Pancreas (tissue), 10 donors: ENCODE results near the gene HOXB4. TPM values are rescaled to one million over a fixed set of nuclear protein-coding genes. Genes with fewer than 3 reads are reported as not detected.

Experiments used
- ATAC-seq, 4 donors: fragments of 200-7000 bp; cut with Tn5 transposase; one replicate each; pipeline versions ENCODE4 v1.8.0 to v1.9.1; 2020; ENCODE audit warnings: mild to moderate bottlenecking in 4 of 4, moderate library complexity in 4 of 4
- DNase-seq, 6 donors: peaks; one replicate each; pipeline ENCODE4 v3.0.0-alpha.2; 2020
- FAIRE-seq: peaks from 2 replicates; lab custom pipeline; 2012; peaks lifted over from hg19 to GRCh38; lab: Jason Lieb, UNC
- H3K27ac ChIP-seq, 4 donors: fragments of 200-600 bp; sonication (generic); 1 replicate in 3 of 4; 2 replicates in 1 of 4; pipeline versions ENCODE4 v1.5.0 to v1.8.0; 2020
- H3K27me3 ChIP-seq, 4 donors: fragments of 200-600 bp; one replicate each; pipeline ENCODE4 v1.8.0; 2021
- H3K36me3 ChIP-seq, 3 donors: fragments of 200-600 bp; sonication (generic) in 1 of 3; one replicate each; pipeline versions ENCODE4 v1.5.0 to v1.8.0; 2020 to 2021
- H3K4me1 ChIP-seq, 3 donors: fragments of 200-600 bp; one replicate each; pipeline ENCODE4 v1.8.0; 2021
- H3K4me3 ChIP-seq, 4 donors: fragments of 200-600 bp; sonication (generic) in 2 of 4; one replicate each; pipeline versions ENCODE4 v1.5.0 to v1.8.0; 2020 to 2021
- H3K9me3 ChIP-seq, 4 donors: fragments of 200-600 bp; one replicate each; pipeline ENCODE4 v1.8.0; 2021
- CTCF ChIP-seq, 4 donors: fragments of 200-600 bp; sonication (generic) in 3 of 4; IDR thresholded peaks; one replicate each; pipeline versions ENCODE4 v1.5.0 to v1.8.0; 2021; ENCODE audit warnings: antibody characterized with exemption in 4 of 4
- WGBS, 2 donors: extraction: QIAGEN DNeasy Blood & Tissue Kit; methylation state at CpG; one replicate each; pipeline ENCODE4 v1.1.7; 2013; 5-methylcytosine and 5-hydroxymethylcytosine counted together
- intact Hi-C, 3 donors: fragments of 100-400 bp; cut with DNase I; formaldehyde crosslinking; loops; one replicate each; pipeline versions ENCODE4 v1.11.1 to v1.14.2; 2022
- polyA plus RNA-seq, 2 donors: library from polyadenylated mRNA; stranded (reverse); fragments of 200-250 nt; gene quantifications; one replicate each; pipeline ENCODE4 v1.2.3, GENCODE V29; 2013
- total RNA-seq, 6 donors: library from RNA; stranded (reverse); fragmentation: NEBNext Ultra II Directional in 4 of 6; extraction: Animal tissue kit (Norgen Biotek cat#: 25700) in 4 of 6; gene quantifications; one replicate each; pipeline versions ENCODE4 v1.2.1 to v1.2.4, GENCODE V29; 2021 to 2023
- donor health status: healthy with polysubstance abuse.
- donor health status: DM: no; HTN: no; CAD: no; lungs with moderate emphysema.
- donor health status: DM: no; HTN: no; CAD: no.
- donor health status: control.
- donor health status: control.
- donor health status: Bipolar disorder and iron deficiency.
- donor health status: DM: yes; HTN: yes; CAD: no.
- donor health status: DM: no; HTN: no; CAD: no.
- donor health status: DM: no; HTN: no; CAD: no.
- donor health status: DM: yes; HTN: yes; CAD: no.

HOXB4 gene
- total and polyA plus RNA-seq, 8 donors = 0.22 to 2.5 (median 0.78) TPM

GRCh38 chr17:48624544-48625494 lies 46.7 kb upstream of the HOXB4 start:
- H3K27ac ChIP-seq = no peak overlapping the region
- intact Hi-C loops = no loop called here
- H3K27me3 ChIP-seq = peaks cover 0 to 71% (median 26%) of the 10 kb centered on the region in 4 donors
- H3K4me3 ChIP-seq = peak overlapping the region in 2 of 4 donors; percentile 26 to 33
- 3% methylated on average over 55 to 66 of the region's 66 CpGs for WGBS, 2 donors
- H3K4me1 ChIP-seq = peaks cover 8 to 15% (median 12%) of the 10 kb centered on the region in 3 donors
- no peaks in the 10 kb centered on the region for H3K36me3 ChIP-seq
- no peak for FAIRE-seq
- no peaks in the 10 kb centered on the region for H3K9me3 ChIP-seq
- peak; percentile 33 to 58 (median 47) for ATAC-seq
- peak in 1 of 6 donors; percentile 62 for DNase-seq
- TF ChIP-seq CTCF (IDR thresholded peaks at IDR 0.05) = no peak

GRCh38 chr17:48624118-48624517 lies 46.0 kb upstream of the HOXB4 start:
- FAIRE-seq (no peak), DNase-seq (no peak), ATAC-seq (no peak)
- H3K27me3 ChIP-seq = peaks cover 5 to 71% (median 24%) of the 10 kb centered on the region in 4 donors
- WGBS, 2 donors = 9 to 12% methylated on average over 5 of the region's 5 CpGs
- H3K36me3 ChIP-seq = no peaks in the 10 kb centered on the region
- peaks cover 8 to 15% (median 12%) of the 10 kb centered on the region in 3 donors for H3K4me1 ChIP-seq
- H3K27ac ChIP-seq = no peak overlapping the region
- no peaks in the 10 kb centered on the region for H3K9me3 ChIP-seq
- intact Hi-C loops = no loop called here
- TF ChIP-seq CTCF (IDR thresholded peaks at IDR 0.05) = no peak
- H3K4me3 ChIP-seq = no peak overlapping the region

GRCh38 chr17:48623583-48623982 lies 45.4 kb upstream of the HOXB4 start:
- no peak overlapping the region for H3K4me3 ChIP-seq
- H3K27ac ChIP-seq = no peak overlapping the region
- peaks cover 8 to 15% (median 12%) of the 10 kb centered on the region in 3 donors for H3K4me1 ChIP-seq
- TF ChIP-seq CTCF (IDR thresholded peaks at IDR 0.05) = no peak
- WGBS, 2 donors = 10 to 20% methylated on average over 4 of the region's 4 CpGs
- intact Hi-C loops = no loop called here
- ATAC-seq (no peak), FAIRE-seq (no peak), DNase-seq (no peak)
- H3K9me3 ChIP-seq = no peaks in the 10 kb centered on the region
- H3K36me3 ChIP-seq = no peaks in the 10 kb centered on the region
- H3K27me3 ChIP-seq = peaks cover 5 to 74% (median 22%) of the 10 kb centered on the region in 4 donors

GRCh38 chr17:48622857-48623256 lies 44.7 kb upstream of the HOXB4 start:
- Histone ChIP-seq H3K4me1 (peaks cover 8 to 15% (median 12%) of the 10 kb centered on the region in 3 donors), H3K4me3 (no peak overlapping the region), H3K36me3 (no peaks in the 10 kb centered on the region), H3K9me3 (no peaks in the 10 kb centered on the region), H3K27ac (no peak overlapping the region), H3K27me3 (peaks cover 1 to 75% (median 24%) of the 10 kb centered on the region in 4 donors)
- intact Hi-C loops = no loop called here
- no peak for TF ChIP-seq CTCF (IDR thresholded peaks at IDR 0.05)
- ATAC-seq = no peak
- no peak for FAIRE-seq
- WGBS, 2 donors = 14 to 17% methylated on average over 11 of the region's 11 CpGs
- DNase-seq = no peak
